ENCODE data around the gene NXPH2.

DNA sequence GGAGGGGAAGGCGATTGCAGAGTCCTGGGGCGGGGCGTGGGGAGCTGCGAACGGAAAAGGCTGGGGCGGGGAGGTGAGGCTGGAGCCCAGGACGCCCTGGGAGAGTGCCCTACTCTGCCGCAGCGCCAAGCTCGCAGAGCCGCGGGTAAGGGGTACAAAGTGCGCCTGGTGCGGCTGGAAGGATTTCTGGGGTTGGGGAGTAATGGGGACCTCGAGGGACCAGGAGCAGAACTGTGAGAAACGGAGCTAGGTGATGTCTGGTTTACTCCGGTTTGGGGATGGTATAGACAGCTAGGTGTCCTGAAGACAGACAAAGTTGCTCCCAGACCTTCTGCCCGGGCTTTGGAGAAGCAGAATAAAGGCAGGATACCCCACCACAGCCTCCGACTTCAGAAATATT lies 718 bp upstream of the NXPH2 start:
- TF ChIP-seq EGR1 (conservative IDR thresholded peaks at IDR 0.05): no peak
- no peak for TF ChIP-seq EZH2 (IDR thresholded peaks at IDR 0.05; ENCODE audit: borderline replicate concordance, low read depth, low read length)
- TF ChIP-seq POLR2A (conservative IDR thresholded peaks at IDR 0.05): no peak
- no peak for TF ChIP-seq SIN3A (IDR thresholded peaks at IDR 0.05; ENCODE audit: borderline replicate concordance in 2 of 2, control insufficient read depth in 1 of 2, low read depth in 2 of 2, low read length in 2 of 2)
- no peak for TF ChIP-seq ZNF146 (CRISPR knock-in tag; IDR thresholded peaks at IDR 0.05; ENCODE audit: unreplicated experiment)
- no peak for TF ChIP-seq CHD2 (IDR thresholded peaks at IDR 0.05; ENCODE audit: low read depth, low read length)
- TF ChIP-seq, protein P1, sequence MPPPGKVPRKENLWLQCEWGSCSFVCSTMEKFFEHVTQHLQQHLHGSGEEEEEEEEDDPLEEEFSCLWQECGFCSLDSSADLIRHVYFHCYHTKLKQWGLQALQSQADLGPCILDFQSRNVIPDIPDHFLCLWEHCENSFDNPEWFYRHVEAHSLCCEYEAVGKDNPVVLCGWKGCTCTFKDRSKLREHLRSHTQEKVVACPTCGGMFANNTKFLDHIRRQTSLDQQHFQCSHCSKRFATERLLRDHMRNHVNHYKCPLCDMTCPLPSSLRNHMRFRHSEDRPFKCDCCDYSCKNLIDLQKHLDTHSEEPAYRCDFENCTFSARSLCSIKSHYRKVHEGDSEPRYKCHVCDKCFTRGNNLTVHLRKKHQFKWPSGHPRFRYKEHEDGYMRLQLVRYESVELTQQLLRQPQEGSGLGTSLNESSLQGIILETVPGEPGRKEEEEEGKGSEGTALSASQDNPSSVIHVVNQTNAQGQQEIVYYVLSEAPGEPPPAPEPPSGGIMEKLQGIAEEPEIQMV (tag; conservative IDR thresholded peaks at IDR 0.05; ENCODE audit: low read depth): no peak
- TF ChIP-seq, protein P2, sequence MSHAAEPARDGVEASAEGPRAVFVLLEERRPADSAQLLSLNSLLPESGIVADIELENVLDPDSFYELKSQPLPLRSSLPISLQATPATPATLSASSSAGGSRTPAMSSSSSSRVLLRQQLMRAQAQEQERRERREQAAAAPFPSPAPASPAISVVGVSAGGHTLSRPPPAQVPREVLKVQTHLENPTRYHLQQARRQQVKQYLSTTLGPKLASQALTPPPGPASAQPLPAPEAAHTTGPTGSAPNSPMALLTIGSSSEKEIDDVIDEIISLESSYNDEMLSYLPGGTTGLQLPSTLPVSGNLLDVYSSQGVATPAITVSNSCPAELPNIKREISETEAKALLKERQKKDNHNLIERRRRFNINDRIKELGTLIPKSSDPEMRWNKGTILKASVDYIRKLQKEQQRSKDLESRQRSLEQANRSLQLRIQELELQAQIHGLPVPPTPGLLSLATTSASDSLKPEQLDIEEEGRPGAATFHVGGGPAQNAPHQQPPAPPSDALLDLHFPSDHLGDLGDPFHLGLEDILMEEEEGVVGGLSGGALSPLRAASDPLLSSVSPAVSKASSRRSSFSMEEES (CRISPR knock-in tag; IDR thresholded peaks at IDR 0.05): no peak
- no peak for TF ChIP-seq ZNF232 (CRISPR knock-in tag; IDR thresholded peaks at IDR 0.05)
- TF ChIP-seq HMG20A (CRISPR knock-in tag; conservative IDR thresholded peaks at IDR 0.05): no peak
- no peak for TF ChIP-seq ZNF274 (IDR thresholded peaks at IDR 0.05; ENCODE audit: borderline replicate concordance, low read depth, low read length)
- no peak for TF ChIP-seq CHD1 (IDR thresholded peaks at IDR 0.05; ENCODE audit: low read length)
